Activated naive CD4-positive, alpha-beta T cell treated with Interleukin-2 at 50 U/mL for 16 hours (primary cell): ENCODE data around the gene ATP8B3.

Experiments
- DNase-seq: peaks from one replicate; pipeline ENCODE4 v3.0.0-alpha.2; 2020

Gene ATP8B3

DNA sequence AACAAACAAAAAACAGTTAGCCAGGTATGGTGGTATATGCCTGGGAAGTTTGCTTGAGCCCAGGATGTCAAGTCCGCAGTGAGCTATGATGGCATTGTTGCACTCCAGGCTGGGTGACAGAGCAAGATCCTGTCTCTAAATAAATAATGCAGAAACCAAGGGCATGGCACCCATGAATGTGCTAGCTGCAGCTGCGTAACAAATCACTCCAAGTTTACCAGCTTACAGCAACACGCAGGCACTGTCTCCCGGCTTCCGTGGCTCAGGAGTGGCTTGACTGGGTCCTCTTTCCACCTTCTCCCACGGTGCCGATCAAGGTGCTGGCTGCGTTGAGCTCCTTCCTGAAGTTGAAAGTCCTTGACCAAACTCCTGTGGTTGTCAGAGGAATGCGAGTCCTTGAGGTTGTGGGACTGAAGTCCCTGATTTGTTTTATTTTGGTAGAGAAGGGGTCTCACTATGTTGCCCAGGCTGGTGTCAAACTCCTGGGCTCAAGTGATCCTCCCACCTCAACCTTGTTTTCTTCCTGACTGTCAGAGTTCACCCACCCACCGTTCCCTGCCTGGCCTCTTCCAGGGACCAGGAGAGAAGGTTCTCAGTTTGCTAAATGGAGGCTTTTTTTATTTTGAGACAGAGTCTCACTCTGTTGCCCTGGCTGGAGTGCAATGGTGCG is 72.0 kb downstream of the ATP8B3 start:
- DNase-seq = no peak

DNA sequence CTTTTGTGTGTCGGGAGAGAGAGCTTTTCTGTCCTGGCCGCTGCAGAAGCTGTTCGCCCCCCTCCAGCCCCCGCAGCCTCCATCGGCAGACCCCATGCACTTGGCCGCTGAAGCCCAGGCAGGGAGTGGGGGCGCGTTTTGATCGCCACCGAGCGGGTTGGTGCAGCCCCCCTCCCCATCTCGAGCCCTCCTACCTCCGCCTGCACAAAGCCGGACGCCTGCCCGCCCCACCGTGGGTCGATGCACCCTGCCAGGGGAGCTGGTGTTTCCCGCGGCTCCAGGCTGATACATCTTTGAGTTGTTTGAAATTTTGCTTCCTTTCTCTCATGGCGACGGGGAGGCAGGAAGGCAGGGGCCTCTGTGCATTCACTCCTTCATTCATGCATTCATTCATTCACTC is 75.1 kb downstream of the ATP8B3 start:
- DNase-seq = no peak

DNA sequence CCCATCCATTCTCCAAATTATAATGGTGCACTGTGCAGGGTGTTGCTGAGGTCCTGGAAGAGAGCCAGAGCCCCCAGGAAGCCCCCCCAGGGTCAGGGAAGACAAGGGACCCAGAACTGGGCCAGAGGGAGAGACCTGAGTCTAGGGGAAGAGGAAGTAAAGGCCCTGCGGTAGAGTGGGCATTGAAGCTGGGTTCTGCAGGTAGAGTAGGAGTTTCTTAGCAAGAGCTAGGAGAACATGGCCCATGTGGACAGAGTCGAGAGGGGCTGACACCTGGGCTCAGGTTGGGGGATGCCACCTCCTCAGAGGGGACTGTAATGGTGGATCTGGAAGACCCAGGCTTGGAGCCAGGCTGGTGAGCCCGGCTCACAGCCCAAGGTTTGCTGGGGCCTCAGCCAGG is 75.8 kb downstream of the ATP8B3 start:
- no peak for DNase-seq

DNA sequence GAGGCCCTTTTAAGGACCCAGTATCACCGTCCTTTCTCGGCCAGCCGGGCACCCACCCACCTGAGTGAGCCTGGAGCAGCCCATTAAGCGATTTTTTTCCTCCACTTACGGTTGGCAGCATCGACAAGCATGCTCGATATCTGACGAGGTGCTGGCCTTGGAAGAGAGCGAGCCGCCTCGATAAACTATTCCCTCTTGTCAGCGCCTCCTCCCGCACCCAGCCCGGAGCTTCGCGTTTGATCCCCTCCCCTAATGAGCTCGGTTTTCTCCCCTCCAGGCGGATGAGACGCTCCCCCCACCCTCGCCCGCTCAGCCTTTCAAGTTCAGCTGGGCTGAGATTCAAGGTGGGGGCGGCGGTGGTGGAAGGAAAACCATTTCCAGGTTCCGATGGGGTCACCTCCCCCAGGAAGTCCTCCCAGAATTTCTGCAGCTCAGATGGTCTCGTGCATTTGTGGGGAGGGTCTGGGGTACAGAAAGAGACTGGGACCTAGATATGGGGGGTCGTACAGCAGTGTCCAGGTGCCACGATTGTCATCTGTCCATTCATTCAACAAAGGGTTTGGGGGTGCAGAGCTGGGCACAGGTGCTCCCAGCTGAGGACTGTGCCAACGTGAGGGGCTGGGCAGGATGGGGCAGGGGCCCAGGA is 77.6 kb downstream of the ATP8B3 start:
- DNase-seq = no peak
